HG03378 (cell line): Measurements from ENCODE around the gene CTBP2.
"Not testable (repeated sequence)": the region's sequence is repeated elsewhere in the genome, so short reads cannot be mapped to it uniquely, and the experiment has no call there.

Experiments
- ATAC-seq: cut with Tn5 transposase; IDR thresholded peaks from one replicate; pipeline ENCODE4 v1.9.1; 2021; ENCODE audit warnings: mild to moderate bottlenecking, moderate library complexity; ENCODE audit not compliant: unreplicated experiment

Gene CTBP2

DNA sequence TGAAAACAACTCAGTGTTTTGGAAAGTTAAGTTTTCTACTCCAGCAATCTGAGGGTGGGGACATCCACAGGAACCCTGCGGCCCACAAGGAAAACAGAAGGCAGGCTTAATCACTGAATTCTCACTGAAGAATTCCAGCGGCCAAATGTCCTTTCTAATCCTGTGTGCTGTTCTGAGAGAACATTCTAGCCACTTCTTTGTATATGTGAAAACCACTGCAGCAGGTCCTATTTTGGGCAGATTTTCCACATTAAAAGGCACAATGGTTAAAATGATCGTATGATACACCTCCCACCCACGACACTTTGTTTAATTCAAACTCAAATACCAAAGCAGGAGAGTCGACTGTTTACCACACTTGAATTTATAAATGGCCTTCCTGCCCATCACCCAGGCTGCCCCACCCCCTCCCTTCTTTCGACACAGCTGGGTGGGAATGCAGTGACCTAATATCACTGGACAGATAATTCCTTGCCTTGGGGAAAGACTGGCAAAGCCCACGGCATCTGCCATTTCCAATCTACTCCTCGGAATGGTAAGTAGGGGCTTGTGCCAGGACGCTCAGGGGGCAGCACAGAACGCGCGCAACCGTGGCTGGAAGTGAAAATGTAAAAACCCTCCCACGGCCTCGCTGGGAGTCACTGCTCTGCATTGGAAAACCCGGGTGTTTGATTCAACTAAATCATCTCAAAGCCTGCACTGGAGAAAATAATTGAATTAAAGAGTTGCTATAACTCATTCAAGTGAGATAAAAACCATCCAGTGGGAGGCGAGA lies 67.0 kb downstream of the CTBP2 start:
- no peak for ATAC-seq

DNA sequence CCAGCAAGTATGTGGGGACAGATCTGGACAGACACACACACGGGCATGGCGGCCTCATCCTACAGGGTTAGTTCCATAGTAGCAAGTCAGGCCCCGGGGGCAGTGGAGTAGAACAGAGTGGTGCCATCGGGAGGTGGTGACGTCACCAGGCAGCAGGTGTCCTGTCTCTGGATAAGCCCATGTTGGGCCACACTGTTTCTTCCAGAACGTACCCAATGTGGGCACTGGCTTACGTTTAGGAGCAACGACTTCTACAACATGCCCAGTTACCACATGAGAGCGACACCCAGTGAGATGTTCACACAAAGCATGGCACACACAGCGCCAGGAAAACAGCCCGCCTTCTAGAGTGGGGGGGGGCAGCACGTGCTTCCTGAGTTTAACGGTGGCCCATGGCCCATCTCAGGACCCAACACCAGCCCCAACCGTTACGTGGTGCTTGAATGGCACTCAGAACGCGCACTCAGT lies 67.8 kb downstream of the CTBP2 start:
- ATAC-seq: no peak

DNA sequence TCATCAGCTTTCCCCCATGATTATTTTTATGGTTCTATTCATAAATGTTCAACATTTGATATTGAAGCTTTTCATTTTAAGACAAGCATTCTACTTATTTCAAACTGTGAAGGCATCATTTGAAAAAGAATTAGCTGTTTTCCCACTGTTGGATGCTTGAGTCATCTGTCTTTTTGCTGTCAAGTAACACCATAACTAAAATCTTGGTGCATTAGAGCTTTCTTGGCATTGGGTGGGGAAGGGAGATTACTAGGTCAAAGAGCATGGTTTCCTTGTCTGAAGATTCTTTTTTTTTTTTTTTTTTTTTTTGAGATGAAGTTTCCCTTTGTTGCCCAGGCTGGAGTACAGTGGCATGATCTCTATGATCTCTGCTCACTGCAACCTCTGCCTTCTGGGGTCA lies 68.5 kb downstream of the CTBP2 start:
- no peak for ATAC-seq

- ATAC-seq: no peak
Observed at GRCh38 chr10:125089469-125089868, 70.9 kb downstream of the CTBP2 start.

DNA sequence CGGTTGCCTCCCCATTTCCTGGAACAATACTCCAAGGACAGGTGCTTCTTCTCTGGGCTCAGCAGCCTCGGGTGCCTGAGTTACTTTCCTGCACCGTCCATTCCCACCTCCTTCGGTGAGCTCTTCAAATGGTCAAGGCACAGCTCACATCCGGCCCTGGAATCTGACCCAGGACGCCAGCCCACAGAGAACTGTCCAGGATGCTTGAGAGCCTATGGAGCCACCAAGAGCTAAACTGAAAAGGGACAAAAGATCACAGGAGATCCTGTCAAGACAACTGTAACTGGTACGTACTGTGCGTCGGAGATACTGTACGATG lies 72.5 kb downstream of the CTBP2 start:
- ATAC-seq: no peak

DNA sequence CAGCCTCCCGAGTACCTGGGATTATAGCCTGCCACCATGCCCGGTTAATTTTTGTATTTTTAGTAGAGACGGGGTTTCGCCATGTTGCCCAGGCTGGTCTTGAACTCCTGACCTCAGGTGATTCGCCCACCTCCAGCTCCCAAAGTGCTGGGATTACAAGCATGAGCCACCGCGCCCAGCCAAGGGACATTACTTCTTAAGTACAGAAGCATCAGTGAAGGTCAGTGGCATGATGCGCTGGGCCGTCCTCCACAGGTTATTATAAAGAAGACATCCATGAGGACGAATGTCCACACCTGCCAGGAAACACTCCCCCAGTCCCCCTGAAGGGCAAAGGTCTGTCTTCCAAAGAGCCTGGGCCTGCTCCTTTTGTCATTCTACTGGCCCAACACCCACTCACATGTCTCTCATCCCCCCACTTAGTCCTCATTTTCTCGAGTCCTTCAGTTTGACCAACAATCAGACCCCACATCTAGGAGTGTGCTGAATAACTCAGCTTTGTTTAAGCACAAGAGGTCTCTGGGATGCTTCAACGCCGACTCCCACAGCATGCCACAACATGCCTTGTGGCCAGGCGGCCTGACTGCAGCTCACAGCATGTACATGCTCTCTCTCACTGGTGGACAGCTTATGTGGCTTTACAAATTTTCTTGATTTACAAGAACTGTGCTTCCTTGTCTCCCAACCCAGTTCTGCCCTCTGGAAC lies 73.0 kb downstream of the CTBP2 start:
- no peak for ATAC-seq

DNA sequence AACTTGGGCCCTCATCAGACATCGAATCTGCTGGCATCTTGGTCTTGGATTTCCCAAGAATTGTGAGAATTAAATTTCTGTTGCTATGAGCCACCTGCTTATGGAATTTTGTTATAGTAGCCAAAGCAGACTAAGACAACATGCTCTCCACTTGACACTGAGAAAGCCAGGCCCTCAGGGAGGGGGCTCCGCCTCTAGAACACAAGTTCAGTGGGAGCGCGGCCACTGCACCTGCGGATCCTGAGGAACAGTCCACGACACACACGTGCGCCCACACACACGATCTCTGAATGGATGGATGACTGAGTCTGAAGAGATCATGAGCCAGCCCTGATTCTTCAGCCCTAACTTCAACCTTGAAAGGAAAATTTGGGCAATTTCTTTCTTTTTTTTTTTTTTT lies 73.7 kb downstream of the CTBP2 start:
- no peak for ATAC-seq

GRCh38 chr10:125085258-125086054 lies 74.9 kb downstream of the CTBP2 start:
- ATAC-seq: no peak

GRCh38 chr10:125084614-125085257 lies 75.6 kb downstream of the CTBP2 start:
- ATAC-seq: no peak

DNA sequence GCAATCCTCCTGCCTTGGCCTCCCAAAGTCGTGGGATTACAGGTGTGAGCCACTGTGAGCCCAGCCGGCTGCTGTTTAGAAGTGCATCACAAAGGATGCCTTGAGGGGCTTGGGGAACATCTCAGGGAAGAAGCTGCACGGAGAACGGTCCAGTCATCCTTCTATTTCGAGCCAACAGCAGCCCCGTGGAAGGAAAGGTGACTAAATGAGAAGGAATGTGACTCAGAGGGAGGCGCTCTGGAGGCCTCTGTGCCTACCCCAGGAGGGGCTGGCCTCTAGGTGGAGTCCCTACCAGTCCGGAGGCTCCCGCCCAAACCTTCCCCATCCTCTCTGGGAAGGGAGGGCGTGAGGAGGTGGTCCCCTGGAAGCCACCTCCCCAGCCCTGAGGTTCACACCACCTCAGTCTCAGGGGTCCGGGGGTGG lies 76.2 kb downstream of the CTBP2 start:
- no peak for ATAC-seq

DNA sequence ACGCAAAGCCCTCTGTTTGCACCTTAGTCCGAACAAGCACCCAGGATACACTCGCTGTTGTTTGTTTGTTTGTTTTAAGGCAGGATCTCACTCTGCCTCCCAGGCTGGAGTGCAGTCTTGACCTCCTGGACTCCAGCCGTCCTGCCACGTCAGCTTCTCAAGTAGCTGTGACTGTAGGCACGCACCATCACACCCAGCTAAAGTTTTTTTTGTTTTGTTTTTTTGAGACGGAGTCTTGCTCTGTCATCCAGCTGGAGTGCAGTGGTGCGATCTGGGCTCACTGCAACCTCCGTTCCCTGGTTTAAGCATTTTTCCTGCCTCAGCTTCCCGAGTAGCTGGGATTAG lies 76.8 kb downstream of the CTBP2 start:
- no peak for ATAC-seq

- no peak for ATAC-seq
Observed at GRCh38 chr10:125082881-125083575, 77.3 kb downstream of the CTBP2 start.

- not testable (repeated sequence) for ATAC-seq
Observed at GRCh38 chr10:125082471-125082870, 77.9 kb downstream of the CTBP2 start.

DNA sequence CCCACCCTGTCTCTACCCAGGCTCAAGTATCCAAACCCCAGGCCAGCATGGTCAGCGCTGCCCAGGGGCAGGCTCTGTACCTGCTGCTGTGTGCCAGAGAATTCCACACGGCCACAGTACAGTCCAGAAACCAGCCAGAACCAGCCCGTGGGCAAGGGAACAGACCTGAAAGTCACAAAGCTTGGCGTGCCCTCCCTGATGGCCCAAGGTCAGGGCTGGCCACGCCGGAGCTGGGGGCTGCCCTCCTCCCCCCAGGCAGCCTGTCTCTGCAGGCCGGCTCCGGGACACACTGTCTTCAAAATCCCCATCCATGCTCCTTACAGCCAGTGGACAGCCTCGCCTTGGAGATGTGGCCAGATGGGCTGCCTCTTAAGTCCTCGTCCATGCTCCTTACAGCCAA lies 78.4 kb downstream of the CTBP2 start:
- no peak for ATAC-seq

DNA sequence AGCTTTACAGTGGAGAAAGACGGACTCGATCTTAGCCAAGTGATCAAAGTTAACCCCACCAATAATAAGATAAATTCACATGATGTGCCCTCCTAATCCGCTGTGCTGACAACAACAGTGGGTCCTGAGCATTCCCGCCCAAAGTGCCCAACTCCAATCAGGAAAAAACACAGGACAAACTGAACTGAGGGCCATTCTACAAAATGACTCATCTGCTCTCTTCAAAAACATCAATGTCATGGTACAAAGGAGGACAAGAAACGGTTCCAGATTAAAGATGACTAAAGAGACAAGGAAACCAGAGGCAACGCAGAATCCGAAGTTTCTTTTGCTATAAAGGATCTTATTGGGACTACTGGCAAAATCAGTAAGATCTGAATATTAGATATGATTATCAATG lies 79.4 kb downstream of the CTBP2 start:
- no peak for ATAC-seq

GRCh38 chr10:125080296-125080695 lies 80.1 kb downstream of the CTBP2 start:
- ATAC-seq: no peak

GRCh38 chr10:125079091-125079600 lies 81.2 kb downstream of the CTBP2 start:
- ATAC-seq: no peak

DNA sequence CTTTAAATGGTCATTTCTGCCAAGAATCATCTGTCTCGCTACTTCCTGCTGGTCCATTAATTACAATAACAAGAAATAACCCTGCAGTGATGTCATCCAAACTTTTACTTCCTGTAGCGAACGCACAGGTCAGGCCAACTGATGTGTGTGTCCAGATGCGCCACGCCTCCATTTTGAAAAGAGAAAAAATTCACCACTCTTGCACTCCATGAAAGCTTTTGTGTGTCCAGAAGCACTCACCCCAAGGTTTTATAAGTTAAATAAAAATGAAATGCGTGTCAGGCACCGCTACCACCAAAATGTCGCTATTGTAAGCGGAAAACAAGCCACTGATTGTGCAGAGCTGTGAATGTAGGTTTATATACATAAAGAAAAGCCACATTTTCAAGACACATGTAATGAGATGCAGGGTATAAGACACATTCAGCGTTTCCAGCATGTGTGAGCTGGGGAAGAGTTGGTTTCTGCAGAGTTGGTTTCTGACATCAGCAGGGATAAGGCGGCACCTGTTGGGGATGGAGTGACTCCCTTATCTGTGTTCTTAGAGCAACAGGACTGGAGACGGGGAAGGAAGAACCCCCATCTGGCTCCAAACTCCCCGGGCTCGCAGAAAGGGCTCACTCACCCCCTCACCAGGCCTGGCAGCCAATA lies 83.3 kb downstream of the CTBP2 start:
- no peak for ATAC-seq

GRCh38 chr10:125076121-125076825 lies 84.1 kb downstream of the CTBP2 start:
- no peak for ATAC-seq
